PC-3 (cell line): ENCODE data around the gene AP1M2.

Experiments
- CTCF ChIP-seq: fragments of 300-600 bp; sonication (generic); conservative IDR thresholded peaks from 2 replicates; pipeline ENCODE4 v1.5.1; 2017; ENCODE audit warnings: antibody characterized with exemption, low read depth, mild to moderate bottlenecking, low read length
- EZH2 ChIP-seq: fragments of 300-600 bp; sonication (generic); IDR thresholded peaks from one replicate; pipeline ENCODE4 v1.6.1; 2017; ENCODE audit warnings: antibody characterized with exemption, mild to moderate bottlenecking, low read length; ENCODE audit not compliant: unreplicated experiment
- EZH2phosphoT487 ChIP-seq: fragments of 300-600 bp; sonication (generic); IDR thresholded peaks from 2 replicates; pipeline ENCODE4 v1.6.1; 2018; ENCODE audit warnings: mild to moderate bottlenecking, antibody characterized with exemption, low read length, borderline replicate concordance

DNA sequence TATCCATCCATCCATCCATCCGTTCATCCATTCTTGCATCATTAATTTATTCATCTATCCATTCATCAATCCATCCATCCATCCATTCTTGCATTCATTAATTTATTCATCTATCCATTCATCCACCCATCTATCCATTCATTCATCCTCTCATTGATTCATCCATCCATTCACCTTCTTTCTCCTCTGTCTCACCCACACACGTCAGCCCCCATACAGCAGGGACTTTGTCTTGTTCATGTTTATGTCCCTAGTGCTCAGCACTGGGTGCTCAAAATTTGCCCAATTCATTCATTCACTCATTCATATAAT lies 683 bp upstream of the AP1M2 start:
- no peak for TF ChIP-seq EZH2phosphoT487
- no peak for TF ChIP-seq CTCF
- no peak for TF ChIP-seq EZH2
